ENCODE measurements around the gene LCE2C.

LCE2C gene

DNA sequence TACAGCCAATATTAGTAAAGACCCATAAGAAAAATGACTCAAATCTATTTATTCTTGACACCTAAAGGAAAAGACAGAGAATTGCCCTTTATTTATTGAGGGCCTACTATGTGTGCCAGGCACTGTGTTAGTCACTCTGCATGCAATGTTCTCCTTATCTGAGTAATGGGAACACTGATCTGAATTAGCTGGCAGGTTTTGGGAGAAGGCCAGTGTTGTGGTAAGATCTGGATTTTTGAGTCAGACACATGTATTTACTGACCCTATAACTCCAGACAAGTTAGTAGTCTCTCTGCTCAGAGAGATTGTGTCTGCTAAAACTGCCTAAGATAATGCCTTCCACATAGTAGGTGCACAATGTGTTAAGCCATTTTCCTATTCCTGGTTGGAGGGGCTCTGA lies 50.2 kb downstream of the LCE2C start:
- DNase-seq (ENCODE audit: low read depth): no peak

All from stimulated activated CD8-positive, alpha-beta memory T cell treated with anti-CD3 and anti-CD28 coated beads, Interleukin-12 subunit alpha, Interleukin-12 subunit beta, amount 100 ng/mL, for 1 hour (primary cell).